Measurements from ENCODE around the gene TNFSF13B.

- TF ChIP-seq CTCF (IDR thresholded peaks at IDR 0.05) = no peak
- TF ChIP-seq POLR2A (IDR thresholded peaks at IDR 0.05) = no peak
Observed at GRCh38 chr13:108249150-108249549, 20.4 kb upstream of the TNFSF13B start.

All from body of pancreas (tissue), 4 donors.